Articular chondrocyte of knee joint (primary cell): Measurements from ENCODE around the gene PGLYRP4. TPM values are rescaled to one million over a fixed set of nuclear protein-coding genes. Genes with fewer than 3 reads are reported as not detected.

Experiments used
- small RNA-seq: library from RNA; depleted of rRNA; stranded (forward); fragments of <200 nt; gene quantifications from one replicate; pipeline ENCODE3, GENCODE V24; 2012
- total RNA-seq: library from RNA; depleted of rRNA; stranded (reverse); fragments of >200 nt; gene quantifications from 2 replicates; pipeline ENCODE4 v1.2.3, GENCODE V29; 2012

PGLYRP4 gene
- total RNA-seq: not detected in 2 replicates

GRCh38 chr1:153348511-153349362 lies at the start of gene PGLYRP4:
PGLYRP4 (minus strand) TSS chr1:153348841; CDS start chr1:153347932, 909 bp downstream.

GRCh38 chr1:153390938-153391710 lies 42.5 kb upstream of the PGLYRP4 start, which contains the start of gene S100A8:
S100A8 (minus strand) TSS chr1:153391073; CDS start chr1:153390535, 538 bp downstream.

DNA sequence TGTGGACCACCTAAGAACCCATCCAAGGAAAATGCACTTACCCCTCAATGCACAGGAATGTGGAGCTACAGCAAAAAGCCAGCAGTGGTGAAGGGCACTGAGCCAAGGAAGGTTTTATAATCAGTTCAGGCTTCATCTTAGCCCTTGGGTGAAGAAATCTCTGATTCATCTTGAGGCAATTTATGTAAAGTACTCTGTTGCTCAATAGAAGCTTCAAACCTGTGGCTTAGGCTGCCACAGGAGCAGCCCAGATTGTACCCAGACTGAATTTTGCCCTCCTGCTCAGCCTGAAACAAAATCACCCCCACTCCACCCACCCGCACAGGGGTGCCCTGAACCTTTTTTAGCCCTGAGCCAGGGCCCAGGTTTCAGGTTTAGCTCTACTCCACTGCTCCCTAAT lies 26.9 kb upstream of the PGLYRP4 start, which contains the start of gene S100A12:
S100A12 (minus strand) TSS at position 111 of the 400 bp plus-strand sequence. CDS start 1,029 bp downstream, outside the sequence.

GRCh38 chr1:153357853-153358690 lies 9.4 kb upstream of the PGLYRP4 start, which contains the start of gene S100A9:
S100A9 (plus strand) TSS chr1:153357854; CDS start chr1:153358284, 430 bp downstream.

GRCh38 chr1:153312570-153313186 lies 36.0 kb downstream of the PGLYRP4 start, which contains the start of gene PGLYRP3:
PGLYRP3 (minus strand) TSS chr1:153312952; CDS start chr1:153310665, 2,287 bp downstream.

Small RNAs within 50 kb of the gene (small RNA-seq; reads per million reads assigned to genes)
- not detected for gene RNU6-160P
- not detected for gene S100A15A

Other genes with a start within 250 kb of the PGLYRP4 start
- gene SPRR2F, start 235.3 kb downstream of the PGLYRP4 start, total RNA-seq: not detected in 2 replicates
- gene SPRR2G, start 198.0 kb downstream of the PGLYRP4 start, total RNA-seq: not detected in 2 replicates
- not detected in 2 replicates for gene LELP1, start 145.4 kb downstream of the PGLYRP4 start, total RNA-seq
- not detected in 2 replicates for gene PRR9, start 131.3 kb downstream of the PGLYRP4 start, total RNA-seq
- gene LORICRIN, start 89.2 kb downstream of the PGLYRP4 start, total RNA-seq: not detected in 2 replicates
- gene PGLYRP3, start 35.9 kb downstream of the PGLYRP4 start, total RNA-seq: not detected in 2 replicates
- not detected in 2 replicates for gene S100A9, start 9.0 kb upstream of the PGLYRP4 start, total RNA-seq
- gene S100A12, start 26.8 kb upstream of the PGLYRP4 start, total RNA-seq: not detected in 2 replicates
- gene S100A8, start 42.2 kb upstream of the PGLYRP4 start, total RNA-seq: not detected in 2 replicates
- gene S100A7A, start 67.7 kb upstream of the PGLYRP4 start, total RNA-seq: not detected in 2 replicates
- gene S100A7, start 111.8 kb upstream of the PGLYRP4 start, total RNA-seq: not detected in 2 replicates
- gene S100A6, start 187.2 kb upstream of the PGLYRP4 start, total RNA-seq: 723 and 917 TPM in 2 replicates
- gene S100A5, start 192.1 kb upstream of the PGLYRP4 start, total RNA-seq: not detected in 2 replicates
- gene S100A4, start 197.0 kb upstream of the PGLYRP4 start, total RNA-seq: 164 and 276 TPM in 2 replicates
- gene S100A3, start 200.4 kb upstream of the PGLYRP4 start, total RNA-seq: 2.0 and 3.7 TPM in 2 replicates
- 2.9 and 3.1 TPM in 2 replicates for gene S100A2, start 217.0 kb upstream of the PGLYRP4 start, total RNA-seq